GM23338 (cell line): ENCODE results near the gene SH3GL3. TPM values are rescaled to one million over a fixed set of nuclear protein-coding genes. Genes with fewer than 3 reads are reported as not detected.

ENCODE experiments used
- ATAC-seq: fragments of 200-7000 bp; cut with Tn5 transposase; 3 replicates; pipeline ENCODE4 v1.9.1; 2020
- DNase-seq: peaks from one replicate; pipeline ENCODE4 v3.0.0-alpha.2; 2015; ENCODE audit warnings: low spot score
- H2AFZ ChIP-seq: fragments of 200-600 bp; sonication (generic); 2 replicates; pipeline ENCODE4 v1.8.0; 2016; ENCODE audit warnings: antibody characterized with exemption, mild to moderate bottlenecking, moderate library complexity
- H3F3A ChIP-seq: fragments of 200-600 bp; sonication (generic); replicated peaks from 2 replicates; pipeline ENCODE4 v1.8.0; 2017; ENCODE audit warnings: antibody characterized with exemption, mixed run types, low read depth
- H3K27ac ChIP-seq: fragments of 200-600 bp; sonication (generic); 2 replicates; pipeline ENCODE4 v1.6.1; 2016; ENCODE audit warnings: low read depth
- H3K27me3 ChIP-seq: fragments of 200-600 bp; sonication (generic); 2 replicates; pipeline ENCODE4 v1.8.0; 2016; ENCODE audit warnings: mild to moderate bottlenecking, mixed run types, moderate library complexity; ENCODE audit not compliant: insufficient read depth
- H3K36me3 ChIP-seq: fragments of 200-600 bp; sonication (generic); 2 replicates; pipeline ENCODE4 v1.8.0; 2016; ENCODE audit warnings: mild to moderate bottlenecking; ENCODE audit not compliant: insufficient read depth
- H3K4me1 ChIP-seq: fragments of 200-600 bp; sonication (generic); 2 replicates; pipeline ENCODE4 v1.8.0; 2016; ENCODE audit warnings: mild to moderate bottlenecking, moderate library complexity; ENCODE audit not compliant: insufficient read depth
- H3K4me2 ChIP-seq: fragments of 200-600 bp; sonication (generic); 2 replicates; pipeline ENCODE4 v1.7.1; 2017; ENCODE audit warnings: mixed run types
- H3K4me3 ChIP-seq: fragments of 200-600 bp; sonication (generic); 2 replicates; pipeline ENCODE4 v1.6.1; 2016; ENCODE audit warnings: mixed run types
- H3K79me2 ChIP-seq: fragments of 200-600 bp; sonication (generic); replicated peaks from 2 replicates; pipeline ENCODE4 v1.8.0; 2017; ENCODE audit warnings: mild to moderate bottlenecking; ENCODE audit not compliant: insufficient read depth
- H3K9me2 ChIP-seq: fragments of 200-600 bp; sonication (generic); 2 replicates; pipeline ENCODE4 v1.8.0; 2017; ENCODE audit not compliant: insufficient read depth
- H4K20me1 ChIP-seq: fragments of 200-600 bp; sonication (generic); replicated peaks from 2 replicates; pipeline ENCODE4 v1.8.0; 2017; ENCODE audit warnings: mild to moderate bottlenecking; ENCODE audit not compliant: insufficient read depth
- H3K27ac Mint-ChIP-seq: 2 replicates; pipeline ENCODE4 v1.8.0; 2020; ENCODE audit warnings: inconsistent platforms, mild to moderate bottlenecking, moderate library complexity, mixed read lengths
- H3K27me3 Mint-ChIP-seq: 3 replicates; pipeline ENCODE4 v1.8.0; 2022; ENCODE audit warnings: low read depth, mild to moderate bottlenecking, moderate library complexity, mixed read lengths, inconsistent platforms; ENCODE audit not compliant: insufficient read depth, poor library complexity
- H3K36me3 Mint-ChIP-seq: 3 replicates; pipeline ENCODE4 v1.8.0; 2021; ENCODE audit warnings: low read depth, mild to moderate bottlenecking, inconsistent platforms, moderate library complexity, mixed read lengths
- H3K4me1 Mint-ChIP-seq: 3 replicates; pipeline ENCODE4 v1.8.0; 2020; ENCODE audit warnings: mild to moderate bottlenecking, inconsistent platforms, mixed read lengths
- H3K4me3 Mint-ChIP-seq: 3 replicates; pipeline ENCODE4 v1.8.0; 2021; ENCODE audit warnings: moderate library complexity, mild to moderate bottlenecking, inconsistent platforms, mixed read lengths
- H3K9me3 Mint-ChIP-seq: 3 replicates; pipeline ENCODE4 v1.8.0; 2020; ENCODE audit warnings: moderate library complexity, mild to moderate bottlenecking, inconsistent platforms, mixed read lengths
- CREB1 ChIP-seq: fragments of 250-450 bp; sonication (Bioruptor Pico); IDR thresholded peaks from 2 replicates; pipeline ENCODE4 v1.5.0; 2020; ENCODE audit warnings: low read depth, mild to moderate bottlenecking, moderate library complexity
- CTCF ChIP-seq, 2 experiments: fragments of 200-600 bp in 1 of 2; sonication (generic) in 1 of 2; conservative IDR thresholded peaks; 2 replicates each; pipeline versions ENCODE4 v1.5.1 to v1.6.1; 2016 to 2017; ENCODE audit warnings: antibody characterized with exemption in 2 of 2, low read depth in 2 of 2, mild to moderate bottlenecking in 2 of 2, moderate library complexity in 1 of 2
- ETS1 ChIP-seq: IDR thresholded peaks from 2 replicates; pipeline ENCODE4 v1.6.1; 2016; ENCODE audit warnings: antibody characterized with exemption
- EZH2 ChIP-seq: fragments of 200-600 bp; sonication (generic); IDR thresholded peaks from one replicate; pipeline ENCODE4 v1.8.0; 2017; ENCODE audit warnings: antibody characterized with exemption, mild to moderate bottlenecking, low read depth; ENCODE audit not compliant: unreplicated experiment
- EZH2phosphoT487 ChIP-seq: fragments of 200-600 bp; sonication (generic); IDR thresholded peaks from one replicate; pipeline ENCODE4 v1.8.1; 2018; ENCODE audit warnings: antibody characterized with exemption; ENCODE audit not compliant: unreplicated experiment
- JUNB ChIP-seq: IDR thresholded peaks from one replicate; pipeline ENCODE4 v1.6.1; 2016; ENCODE audit warnings: antibody characterized with exemption; ENCODE audit not compliant: unreplicated experiment
- NANOG ChIP-seq: IDR thresholded peaks from 2 replicates; pipeline ENCODE4 v1.6.1; 2016; ENCODE audit warnings: antibody characterized with exemption, borderline replicate concordance
- POLR2AphosphoS5 ChIP-seq: IDR thresholded peaks from 2 replicates; pipeline ENCODE4 v1.6.1; 2016; ENCODE audit warnings: antibody characterized with exemption, low read depth
- REST ChIP-seq: IDR thresholded peaks from one replicate; pipeline ENCODE4 v1.6.1; 2018; ENCODE audit warnings: antibody characterized with exemption; ENCODE audit not compliant: unreplicated experiment
- STAT1 ChIP-seq: IDR thresholded peaks from one replicate; pipeline ENCODE4 v1.6.1; 2016; ENCODE audit warnings: antibody characterized with exemption; ENCODE audit not compliant: unreplicated experiment
- ZNF114 ChIP-seq: fragments of 250-450 bp; sonication (Bioruptor Pico); IDR thresholded peaks from 2 replicates; pipeline ENCODE4 v1.5.0; 2020; ENCODE audit warnings: mild to moderate bottlenecking, moderate library complexity
- ZNF331 ChIP-seq: fragments of 250-450 bp; sonication (Bioruptor Pico); IDR thresholded peaks from 2 replicates; pipeline ENCODE4 v1.5.0; 2020; ENCODE audit warnings: low read depth, mild to moderate bottlenecking, moderate library complexity
- ZNF462 ChIP-seq: fragments of 250-450 bp; sonication (Bioruptor Pico); IDR thresholded peaks from 2 replicates; pipeline ENCODE4 v1.5.0; 2020; ENCODE audit warnings: mild to moderate bottlenecking, moderate library complexity
- polyA plus RNA-seq: library from polyadenylated mRNA; unstranded; fragments of >200 nt; fragmentation: Nextera tagmentation; extraction: Ambion mirVana; gene quantifications from 2 replicates; pipeline ENCODE4 v1.2.1, GENCODE V29; 2016
- total RNA-seq: library from RNA; depleted of rRNA; stranded (reverse); fragments of >200 nt; shearing (Covaris generic); gene quantifications from 2 replicates; pipeline ENCODE4 v1.2.3, GENCODE V29; 2014

SH3GL3 gene
- total and polyA plus RNA-seq, 2 experiments from 2014 or later: 15.9 to 21.1 TPM

- Histone ChIP-seq H3K27ac (no peak overlapping the region), H3K36me3 (no peaks in the 10 kb centered on the region), H3K79me2 (no peaks in the 10 kb centered on the region), H4K20me1 (no peaks in the 10 kb centered on the region), H3F3A (no peaks in the 10 kb centered on the region), H2AFZ (no peak overlapping the region), H3K4me1 (peaks cover 40% of the 10 kb centered on the region), H3K27me3 (no peaks in the 10 kb centered on the region), H3K4me2 (peak overlapping the region; percentile 9; the same call in 1 of the 2 replicates), H3K4me3 (no peak overlapping the region), H3K9me2 (no peaks in the 10 kb centered on the region)
- H3K36me3 Mint-ChIP-seq: no peaks in the 10 kb centered on the region
- no peaks in the 10 kb centered on the region for H3K9me3 Mint-ChIP-seq
- TF ChIP-seq ETS1: no peak
- TF ChIP-seq NANOG: no peak
- TF ChIP-seq CTCF (conservative IDR thresholded peaks at IDR 0.05; ENCODE audit: low read depth in 2 of 2): no peak
- no peak for TF ChIP-seq POLR2AphosphoS5
- no peak for TF ChIP-seq CREB1 (CRISPR knock-in tag)
- no peak for TF ChIP-seq REST
- no peak for TF ChIP-seq JUNB
- TF ChIP-seq ZNF114: no peak
- no peak for TF ChIP-seq ZNF462 (CRISPR knock-in tag)
- no peak for TF ChIP-seq STAT1
- no peak for TF ChIP-seq ZNF331 (CRISPR knock-in tag)
- TF ChIP-seq EZH2: no peak
- no peak for TF ChIP-seq EZH2phosphoT487
- peaks cover 38% of the 10 kb centered on the region for H3K4me1 Mint-ChIP-seq
- no peak overlapping the region for H3K4me3 Mint-ChIP-seq
- DNase-seq: no peak
- peak overlapping the region; percentile 17 for H3K27ac Mint-ChIP-seq
- no peak for ATAC-seq
- H3K27me3 Mint-ChIP-seq: peaks cover 2% of the 10 kb centered on the region
Measured at GRCh38 chr15:83549623-83550022, 102.5 kb downstream of the SH3GL3 start.
